ENCODE measurements around the gene RASAL2. TPM values are rescaled to one million over a fixed set of nuclear protein-coding genes. Genes with fewer than 3 reads are reported as not detected.

RASAL2 gene
- total RNA-seq, 1 experiment from 2014 or later = 22.2 TPM

DNA sequence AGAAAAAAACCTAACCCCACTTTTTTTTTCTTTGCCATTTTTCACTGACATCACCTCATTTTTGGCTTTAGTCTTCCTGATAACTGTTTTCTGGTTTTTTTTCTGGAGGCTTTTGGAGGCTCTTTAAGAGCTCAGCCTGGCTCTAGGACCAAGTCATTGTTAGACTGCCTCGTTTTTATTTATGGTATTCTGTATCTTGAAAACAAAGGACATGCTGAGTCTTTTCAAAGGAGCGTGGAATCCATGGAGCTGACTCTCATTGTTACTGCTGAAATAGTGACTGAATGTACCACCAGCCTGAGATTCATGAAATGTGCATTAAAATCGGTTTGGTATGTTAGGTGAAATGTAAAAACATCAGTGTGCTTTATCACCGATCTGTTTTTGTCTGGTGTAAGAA is 28.0 kb downstream of the RASAL2 start:
- Histone ChIP-seq H3K4me2 (ENCODE audit: insufficient read depth, insufficient read length, low read length) (no peak overlapping the region), H3K9me3 (ENCODE audit: control insufficient read depth, low read depth, low read length) (no peaks in the 10 kb centered on the region), H4K20me1 (ENCODE audit: control insufficient read depth, insufficient read depth, insufficient read length) (no peaks in the 10 kb centered on the region), H3K79me2 (ENCODE audit: insufficient read depth, low read length) (peaks cover 2% of the 10 kb centered on the region; the same call in 1 of the 2 replicates), H3K4ac (ENCODE audit: low read depth, low read length) (no peak overlapping the region), H3K27me3 (ENCODE audit: insufficient read depth, low read length) (no peaks in the 10 kb centered on the region), H4K8ac (replicated peaks; ENCODE audit: insufficient read length, low read depth, low read length) (no peak overlapping the region), H2AFZ (ENCODE audit: low read length) (no peak overlapping the region), H3K9ac (ENCODE audit: extremely low read depth, insufficient read length, low read length) (no peak overlapping the region), H4K5ac (ENCODE audit: insufficient read length, low read depth, low read length) (no peak overlapping the region), H2BK12ac (ENCODE audit: insufficient read length, low read depth, low read length) (no peak overlapping the region), H3K23ac (ENCODE audit: insufficient read length, low read depth, low read length) (no peak overlapping the region), H2BK120ac (ENCODE audit: low read depth, low read length, poor library complexity, severe bottlenecking) (no peak overlapping the region), H3K18ac (ENCODE audit: insufficient read length, low read depth, low read length) (no peak overlapping the region), H2BK5ac (ENCODE audit: insufficient read length, low read length) (no peak overlapping the region), H3K23me2 (ENCODE audit: insufficient read length, low read depth, low read length, poor library complexity, severe bottlenecking) (no peaks in the 10 kb centered on the region), H4K91ac (ENCODE audit: insufficient read length, low read depth, low read length) (no peak overlapping the region), H3K56ac (ENCODE audit: insufficient read length, low read depth, low read length) (no peak overlapping the region), H3K27ac (ENCODE audit: insufficient read length, low read depth, low read length) (no peak overlapping the region), H2BK20ac (ENCODE audit: low read depth, low read length, poor library complexity, severe bottlenecking) (no peak overlapping the region), H2BK15ac (ENCODE audit: low read depth, low read length) (no peak overlapping the region), H3T11ph (ENCODE audit: low read length) (no peak overlapping the region), H3K79me1 (ENCODE audit: insufficient read depth, low read depth, low read length, poor library complexity, severe bottlenecking) (no peaks in the 10 kb centered on the region), H3K14ac (ENCODE audit: insufficient read depth, low read length) (no peak overlapping the region), H2AK5ac (ENCODE audit: insufficient read length, low read length) (no peak overlapping the region), H3K4me1 (ENCODE audit: insufficient read depth, low read length) (no peaks in the 10 kb centered on the region; the same call in 1 of the 2 replicates)
- TF ChIP-seq, protein P1, sequence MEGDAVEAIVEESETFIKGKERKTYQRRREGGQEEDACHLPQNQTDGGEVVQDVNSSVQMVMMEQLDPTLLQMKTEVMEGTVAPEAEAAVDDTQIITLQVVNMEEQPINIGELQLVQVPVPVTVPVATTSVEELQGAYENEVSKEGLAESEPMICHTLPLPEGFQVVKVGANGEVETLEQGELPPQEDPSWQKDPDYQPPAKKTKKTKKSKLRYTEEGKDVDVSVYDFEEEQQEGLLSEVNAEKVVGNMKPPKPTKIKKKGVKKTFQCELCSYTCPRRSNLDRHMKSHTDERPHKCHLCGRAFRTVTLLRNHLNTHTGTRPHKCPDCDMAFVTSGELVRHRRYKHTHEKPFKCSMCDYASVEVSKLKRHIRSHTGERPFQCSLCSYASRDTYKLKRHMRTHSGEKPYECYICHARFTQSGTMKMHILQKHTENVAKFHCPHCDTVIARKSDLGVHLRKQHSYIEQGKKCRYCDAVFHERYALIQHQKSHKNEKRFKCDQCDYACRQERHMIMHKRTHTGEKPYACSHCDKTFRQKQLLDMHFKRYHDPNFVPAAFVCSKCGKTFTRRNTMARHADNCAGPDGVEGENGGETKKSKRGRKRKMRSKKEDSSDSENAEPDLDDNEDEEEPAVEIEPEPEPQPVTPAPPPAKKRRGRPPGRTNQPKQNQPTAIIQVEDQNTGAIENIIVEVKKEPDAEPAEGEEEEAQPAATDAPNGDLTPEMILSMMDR (conservative IDR thresholded peaks at IDR 0.05) = no peak
- Mint-ChIP-seq H3K36me3 (ENCODE audit: insufficient read depth in 1 of 3, low read depth in 3 of 3) (peaks cover 21 to 33% (median 25%) of the 10 kb centered on the region in 3 experiments), H3K4me3 (no peak overlapping the region; a peak in 1 of 5 replicates), H3K4me1 (peaks cover 16 to 22% of the 10 kb centered on the region in 2 experiments), H3K9me3 (peaks cover 20 to 23% of the 10 kb centered on the region in 2 experiments), H3K27ac (peak overlapping the region; percentile 6 to 71 (median 15); a peak in 4 of 7 replicates), H3K27me3 (ENCODE audit: low read depth) (no peaks in the 10 kb centered on the region)
- no CpG with 5 or more reads among the region's 4 CpGs for WGBS (ENCODE audit: extremely low coverage, insufficient read length, low lambda C conversion rate)
- DNase-seq = no peak
